Measurements from ENCODE around the gene CACNG1. TPM values are rescaled to one million over a fixed set of nuclear protein-coding genes. Genes with fewer than 3 reads are reported as not detected.

Gene CACNG1
- total RNA-seq, 4 donors from 2014 or later, result not detected

DNA sequence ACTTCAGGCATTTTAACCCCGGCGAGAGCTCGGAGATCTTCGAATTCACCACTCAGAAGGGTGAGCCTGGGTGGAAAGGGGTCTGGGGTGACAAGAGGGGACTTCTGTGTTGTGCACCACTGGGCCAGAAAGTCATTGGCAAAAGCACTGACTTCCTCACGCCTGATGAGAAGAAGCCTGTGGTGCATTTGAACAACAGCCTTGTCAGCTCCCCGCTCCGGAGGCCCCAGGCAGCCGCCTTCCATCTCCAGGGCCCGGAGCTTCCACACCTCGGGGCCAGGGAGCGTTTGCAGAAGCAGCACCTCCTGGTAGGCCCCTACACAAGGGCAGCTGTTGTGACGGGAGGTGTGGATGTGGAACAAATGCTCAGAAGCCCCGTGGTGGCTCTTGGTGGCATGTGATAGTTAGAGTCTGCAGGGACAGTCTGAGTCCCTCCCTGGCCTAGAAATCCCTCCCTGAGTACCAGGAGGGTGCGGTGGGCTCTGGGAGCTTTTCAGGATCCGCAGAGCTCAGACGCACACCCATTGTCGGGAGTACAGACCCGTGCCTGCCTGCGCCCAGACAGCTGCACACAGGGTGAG lies 9.7 kb downstream of the CACNG1 start:
- TF ChIP-seq, protein P1, sequence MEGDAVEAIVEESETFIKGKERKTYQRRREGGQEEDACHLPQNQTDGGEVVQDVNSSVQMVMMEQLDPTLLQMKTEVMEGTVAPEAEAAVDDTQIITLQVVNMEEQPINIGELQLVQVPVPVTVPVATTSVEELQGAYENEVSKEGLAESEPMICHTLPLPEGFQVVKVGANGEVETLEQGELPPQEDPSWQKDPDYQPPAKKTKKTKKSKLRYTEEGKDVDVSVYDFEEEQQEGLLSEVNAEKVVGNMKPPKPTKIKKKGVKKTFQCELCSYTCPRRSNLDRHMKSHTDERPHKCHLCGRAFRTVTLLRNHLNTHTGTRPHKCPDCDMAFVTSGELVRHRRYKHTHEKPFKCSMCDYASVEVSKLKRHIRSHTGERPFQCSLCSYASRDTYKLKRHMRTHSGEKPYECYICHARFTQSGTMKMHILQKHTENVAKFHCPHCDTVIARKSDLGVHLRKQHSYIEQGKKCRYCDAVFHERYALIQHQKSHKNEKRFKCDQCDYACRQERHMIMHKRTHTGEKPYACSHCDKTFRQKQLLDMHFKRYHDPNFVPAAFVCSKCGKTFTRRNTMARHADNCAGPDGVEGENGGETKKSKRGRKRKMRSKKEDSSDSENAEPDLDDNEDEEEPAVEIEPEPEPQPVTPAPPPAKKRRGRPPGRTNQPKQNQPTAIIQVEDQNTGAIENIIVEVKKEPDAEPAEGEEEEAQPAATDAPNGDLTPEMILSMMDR (IDR thresholded peaks at IDR 0.05), result no peak
- ATAC-seq (ENCODE audit: low FRiP score) (no peak), DNase-seq (ENCODE audit: low spot score) (no peak)

DNA sequence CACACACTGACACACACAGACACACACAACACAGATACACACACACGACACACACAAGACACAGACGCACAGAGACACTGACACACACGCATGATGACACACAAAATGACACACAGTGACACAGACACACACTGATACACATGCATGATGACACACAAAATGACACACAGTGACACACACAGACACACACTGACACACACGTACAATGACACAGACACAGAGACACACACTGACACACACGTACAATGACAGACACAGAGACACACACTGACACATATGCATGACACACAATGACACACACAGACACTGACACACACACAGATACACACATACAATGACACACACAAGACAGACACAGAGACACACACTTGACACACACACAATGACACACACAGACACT lies 10.3 kb downstream of the CACNG1 start:
- TF ChIP-seq, protein P1 (IDR thresholded peaks at IDR 0.05), result no peak
- DNase-seq (ENCODE audit: low spot score) (no peak), ATAC-seq (ENCODE audit: low FRiP score) (no peak)

DNA sequence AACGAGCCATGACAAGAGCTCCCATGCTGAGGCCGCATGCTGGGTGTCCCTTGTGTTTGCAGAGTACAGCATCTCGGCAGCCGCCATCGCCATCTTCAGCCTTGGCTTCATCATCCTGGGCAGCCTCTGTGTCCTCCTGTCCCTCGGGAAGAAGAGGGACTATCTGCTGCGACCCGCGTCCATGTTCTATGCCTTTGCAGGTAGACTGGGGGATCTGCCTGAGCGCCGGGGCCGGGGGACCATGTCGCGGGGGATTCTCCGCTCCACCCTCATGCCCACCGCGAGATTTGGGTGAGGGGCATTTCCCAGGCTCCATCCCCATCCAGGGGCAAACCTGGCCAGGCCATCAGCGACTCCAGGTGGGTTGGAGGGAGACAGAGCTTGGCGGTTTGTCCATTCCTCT lies 10.7 kb downstream of the CACNG1 start:
- DNase-seq (ENCODE audit: low spot score) (no peak), ATAC-seq (ENCODE audit: low FRiP score) (no peak)

DNA sequence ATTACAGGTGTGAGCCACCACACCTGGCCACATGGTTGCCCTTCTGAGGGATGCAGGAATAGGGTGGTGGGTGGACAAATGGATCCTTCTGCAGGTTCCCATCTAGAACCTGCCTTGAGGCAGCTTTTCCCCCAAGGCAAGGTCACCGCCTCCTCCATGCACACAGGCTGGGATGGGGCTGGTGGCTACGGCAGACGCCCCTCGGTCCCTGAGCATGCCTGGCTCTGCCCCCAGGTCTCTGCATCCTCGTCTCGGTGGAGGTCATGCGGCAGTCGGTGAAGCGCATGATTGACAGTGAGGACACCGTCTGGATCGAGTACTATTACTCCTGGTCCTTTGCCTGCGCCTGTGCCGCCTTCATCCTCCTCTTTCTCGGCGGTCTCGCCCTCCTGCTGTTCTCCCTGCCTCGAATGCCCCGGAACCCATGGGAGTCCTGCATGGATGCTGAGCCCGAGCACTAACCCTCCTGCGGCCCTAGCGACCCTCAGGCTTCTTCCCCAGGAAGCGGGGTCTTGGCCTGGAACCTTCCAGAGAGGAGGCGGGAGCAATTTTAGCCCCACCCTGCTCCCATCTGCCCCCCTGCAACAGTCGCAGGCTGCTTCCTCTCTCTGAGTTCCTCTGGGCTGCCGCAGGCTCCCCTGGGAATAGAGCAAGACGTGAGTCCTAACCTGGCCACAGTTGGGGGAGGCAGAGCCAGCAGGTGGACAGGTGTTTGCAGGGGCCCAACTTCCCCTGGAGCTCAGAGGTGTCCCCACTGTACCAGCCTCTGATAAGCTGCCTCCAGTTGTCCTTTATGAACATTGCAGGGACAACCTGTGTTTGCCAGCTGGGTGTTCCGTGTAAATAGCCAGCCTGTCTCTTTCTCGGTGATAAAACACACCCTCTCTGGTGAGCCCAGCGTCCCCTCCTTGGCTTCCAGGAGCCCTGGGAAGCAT lies 11.7 kb downstream of the CACNG1 start:
- ATAC-seq (ENCODE audit: low FRiP score) (no peak), DNase-seq (ENCODE audit: low spot score) (no peak)
- TF ChIP-seq, protein P1 (IDR thresholded peaks at IDR 0.05), result no peak

More for the DNA sequence above, 10.7 kb downstream of the CACNG1 start:
- TF ChIP-seq, protein P1 (IDR thresholded peaks at IDR 0.05), result no peak

DNA sequence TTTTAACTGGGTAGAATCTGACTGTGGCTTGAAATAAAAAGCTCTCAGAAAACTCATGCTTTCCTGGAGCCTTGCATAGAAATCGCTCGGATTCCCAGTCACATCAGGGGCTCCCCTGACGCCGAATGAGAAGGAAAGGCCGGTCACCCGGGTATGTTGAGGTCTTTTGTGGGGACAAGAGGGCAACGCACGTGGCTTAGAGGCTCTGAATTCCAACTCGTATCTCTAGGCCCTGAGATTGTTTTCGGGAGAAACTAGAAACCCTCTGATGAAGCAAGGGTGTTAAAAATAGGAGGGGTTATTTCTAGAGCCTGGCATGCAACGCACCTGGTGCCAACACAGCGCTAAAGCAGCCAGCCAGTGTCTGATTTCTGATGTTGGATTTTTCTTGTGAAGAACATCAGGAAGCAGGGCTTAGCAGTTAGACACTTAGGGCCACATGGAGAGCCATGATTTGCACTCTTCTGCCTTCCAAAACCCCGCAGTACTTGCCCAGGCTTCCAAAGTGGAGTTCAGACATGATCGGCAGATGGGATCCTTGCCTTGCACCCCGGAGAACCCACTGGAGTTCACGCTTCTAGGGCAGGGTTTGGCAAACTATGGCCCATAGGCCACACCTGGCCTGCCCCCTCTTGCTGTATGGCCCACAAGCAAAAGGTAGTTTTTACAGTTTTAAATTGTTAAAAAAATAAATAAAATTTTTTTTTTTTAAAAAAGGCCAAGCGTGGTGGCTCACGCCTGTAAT lies 12.6 kb downstream of the CACNG1 start:
- DNase-seq (ENCODE audit: low spot score), result no peak
- TF ChIP-seq, protein P1 (IDR thresholded peaks at IDR 0.05), result no peak
- no peak for ATAC-seq (ENCODE audit: low FRiP score)

DNA sequence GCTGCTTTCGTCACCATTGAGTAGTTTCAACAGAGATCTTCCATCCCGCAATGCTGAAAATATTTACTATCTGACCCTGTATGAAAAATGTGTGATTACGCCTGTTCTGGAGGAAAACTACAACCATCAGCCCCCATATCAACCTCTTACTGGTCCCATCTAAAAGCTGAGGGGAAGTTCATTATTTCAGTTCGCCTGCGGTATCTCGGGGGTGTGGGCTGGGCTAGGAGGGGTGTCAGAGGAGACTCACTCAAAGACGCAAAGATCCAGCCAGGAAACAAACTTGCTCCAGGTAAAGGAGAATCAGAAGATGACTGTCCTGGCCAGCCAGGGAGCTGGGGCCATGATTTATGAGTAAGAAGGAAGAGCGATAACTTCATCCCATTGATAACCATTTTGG lies 13.7 kb downstream of the CACNG1 start:
- TF ChIP-seq, protein P1 (IDR thresholded peaks at IDR 0.05), result no peak
- ATAC-seq (ENCODE audit: low FRiP score), result no peak

More for the DNA sequence above, 13.7 kb downstream of the CACNG1 start:
- DNase-seq (ENCODE audit: low spot score), result no peak

Data from omental fat pad (tissue), 4 donors.